Lung (tissue), 12 donors: Measurements from ENCODE around the gene HEPHL1. TPM values are rescaled to one million over a fixed set of nuclear protein-coding genes. Genes with fewer than 3 reads are reported as not detected.
"Not testable (repeated sequence)": the region's sequence is repeated elsewhere in the genome, so short reads cannot be mapped to it uniquely, and the experiment has no call there.

ENCODE experiments used
- ATAC-seq: fragments of 200-7000 bp; cut with Tn5 transposase; one replicate; pipeline ENCODE4 v1.9.1; 2020; ENCODE audit warnings: moderate number of reproducible peaks; ENCODE audit not compliant: insufficient read depth, low FRiP score
- DNase-seq, 3 donors: peaks; one replicate each; pipeline ENCODE4 v3.0.0-alpha.2; 2013 to 2017
- H3K27ac ChIP-seq, 2 donors: one replicate each; pipeline ENCODE4 v1.5.1; 2013; ENCODE audit warnings: mild to moderate bottlenecking in 2 of 2, moderate library complexity in 2 of 2, control low read depth in 1 of 2, inconsistent platforms in 1 of 2, low read depth in 1 of 2, low read length in 1 of 2
- H3K27me3 ChIP-seq, 3 donors: one replicate each; pipeline ENCODE4 v1.5.1; 2013; ENCODE audit warnings: low read length in 2 of 3; ENCODE audit not compliant: control insufficient read depth in 3 of 3, insufficient read depth in 3 of 3
- H3K36me3 ChIP-seq, 4 donors: one replicate each; pipeline ENCODE4 v1.5.1; 2013; ENCODE audit warnings: low read length in 4 of 4, mild to moderate bottlenecking in 1 of 4, moderate library complexity in 1 of 4; ENCODE audit not compliant: control insufficient read depth in 4 of 4, insufficient read depth in 4 of 4
- H3K4me1 ChIP-seq, 5 donors: one replicate each; pipeline ENCODE4 v1.5.1; 2013; ENCODE audit warnings: low read length in 5 of 5, mild to moderate bottlenecking in 2 of 5, moderate library complexity in 1 of 5; ENCODE audit not compliant: control insufficient read depth in 5 of 5, insufficient read depth in 5 of 5
- H3K4me3 ChIP-seq: one replicate; pipeline ENCODE4 v1.5.1; 2013; ENCODE audit warnings: mild to moderate bottlenecking, control low read depth, moderate library complexity
- H3K9ac ChIP-seq, 2 donors: one replicate each; pipeline ENCODE4 v1.5.1; 2013; ENCODE audit warnings: low read length in 2 of 2, control low read depth in 1 of 2; ENCODE audit not compliant: insufficient read depth in 1 of 2
- H3K9me3 ChIP-seq, 4 donors: one replicate each; pipeline ENCODE4 v1.5.1; 2013; ENCODE audit warnings: low read length in 3 of 4, mild to moderate bottlenecking in 1 of 4, moderate library complexity in 1 of 4; ENCODE audit not compliant: control insufficient read depth in 4 of 4, insufficient read depth in 3 of 4
- CTCF ChIP-seq: IDR thresholded peaks from 2 replicates; pipeline ENCODE4 v1.5.1; 2012; ENCODE audit warnings: mild to moderate bottlenecking; ENCODE audit errors: control extremely low read depth, extremely low read depth
- WGBS, 2 donors: extraction: QIAGEN DNeasy Blood & Tissue Kit; methylation state at CpG; one replicate each; pipeline ENCODE4 v1.1.7; 2013; 5-methylcytosine and 5-hydroxymethylcytosine counted together
- polyA plus RNA-seq, 2 donors: library from polyadenylated mRNA; stranded (reverse); fragments of 200-250 nt; gene quantifications; one replicate each; pipeline ENCODE4 v1.2.1, GENCODE V29; 2013
- total RNA-seq, 2 donors: library from RNA; depleted of rRNA in 1 of 2; stranded (reverse); fragments of >200 nt in 1 of 2; gene quantifications; one replicate each; pipeline ENCODE4 v1.2.1, GENCODE V29; 2014 to 2021
- donor health status: control.
- donor health status: control.
- donor health status: Bipolar disorder and iron deficiency.
- donor health status: healthy.
- donor health status: DM: yes; HTN: yes; CAD: no.

The HEPHL1 gene
- total and polyA plus RNA-seq, 4 donors, result not detected

- WGBS, 2 donors, result 86 to 93% methylated on average over 1 of the region's 1 CpG
- DNase-seq, result no peak
- Histone ChIP-seq H3K9me3 (peaks cover 0 to 1% (median 0%) of the 10 kb centered on the region in 4 donors), H3K27ac (no peak overlapping the region), H3K9ac (no peak overlapping the region), H3K4me3 (no peak overlapping the region), H3K4me1 (peaks cover 0 to 3% (median 0%) of the 10 kb centered on the region in 5 donors), H3K27me3 (no peaks in the 10 kb centered on the region), H3K36me3 (no peaks in the 10 kb centered on the region)
- no peak for TF ChIP-seq CTCF
- ATAC-seq, result no peak
Measured at GRCh38 chr11:94117197-94117574, 96.0 kb downstream of the HEPHL1 start.

- Histone ChIP-seq H3K4me3 (no peak overlapping the region), H3K36me3 (no peaks in the 10 kb centered on the region), H3K9ac (no peak overlapping the region), H3K4me1 (peaks cover 0 to 3% (median 0%) of the 10 kb centered on the region in 5 donors), H3K27me3 (no peaks in the 10 kb centered on the region), H3K9me3 (peaks cover 0 to 1% (median 0%) of the 10 kb centered on the region in 4 donors), H3K27ac (no peak overlapping the region)
- DNase-seq, result no peak
- ATAC-seq, result no peak
- TF ChIP-seq CTCF, result no peak
Measured at GRCh38 chr11:94117871-94118270, 96.7 kb downstream of the HEPHL1 start.

DNA sequence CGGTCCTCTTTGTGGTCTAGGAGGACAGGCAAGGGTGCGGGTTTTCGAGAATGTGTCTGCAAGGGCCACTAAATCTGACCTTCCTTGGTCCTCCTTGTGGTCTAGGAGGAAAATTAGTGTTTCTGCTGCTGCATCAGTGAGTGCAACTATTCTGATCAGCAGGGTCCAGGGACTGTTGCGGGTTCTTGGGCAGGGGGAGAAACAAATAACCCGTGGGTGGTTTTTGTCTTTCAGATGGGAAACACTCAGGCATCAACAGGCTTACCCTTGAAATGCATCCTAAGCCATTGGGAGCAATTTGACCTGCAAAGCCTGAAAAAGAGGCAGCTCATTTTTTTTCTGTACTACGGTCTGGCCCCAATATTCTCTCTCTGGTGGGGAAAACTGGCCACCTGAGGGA lies 98.5 kb downstream of the HEPHL1 start:
- not testable (repeated sequence) for H3K9ac ChIP-seq, H3K4me1 ChIP-seq, ATAC-seq, H3K4me3 ChIP-seq, DNase-seq, H3K9me3 ChIP-seq, H3K36me3 ChIP-seq, H3K27me3 ChIP-seq, H3K27ac ChIP-seq
- WGBS, 2 donors, result 77 to 96% methylated on average over 6 of the region's 6 CpGs

- not testable (repeated sequence) for H3K9ac ChIP-seq, H3K4me1 ChIP-seq, H3K9me3 ChIP-seq, H3K27me3 ChIP-seq, DNase-seq, H3K27ac ChIP-seq, H3K4me3 ChIP-seq, ATAC-seq, H3K36me3 ChIP-seq
- WGBS, 2 donors, result 88 to 90% methylated on average over 2 of the region's 2 CpGs
Measured at GRCh38 chr11:94120516-94120915, 99.4 kb downstream of the HEPHL1 start.

- DNase-seq (no peak), ATAC-seq (no peak)
- 93 to 97% methylated on average over 6 of the region's 6 CpGs for WGBS, 2 donors
- Histone ChIP-seq H3K36me3 (no peaks in the 10 kb centered on the region), H3K27ac (no peak overlapping the region), H3K9ac (no peak overlapping the region), H3K4me1 (peaks cover 0 to 3% (median 0%) of the 10 kb centered on the region in 5 donors), H3K9me3 (no peaks in the 10 kb centered on the region), H3K4me3 (no peak overlapping the region), H3K27me3 (no peaks in the 10 kb centered on the region)
- TF ChIP-seq CTCF, result no peak
Measured at GRCh38 chr11:94120946-94121345, 99.8 kb downstream of the HEPHL1 start.
